Measurements from ENCODE around the gene MYO1G. TPM values are rescaled to one million over a fixed set of nuclear protein-coding genes. Genes with fewer than 3 reads are reported as not detected.

The MYO1G gene
- total RNA-seq, 4 donors from 2014 or later = 0.68 to 4.5 (median 1.6) TPM

DNA sequence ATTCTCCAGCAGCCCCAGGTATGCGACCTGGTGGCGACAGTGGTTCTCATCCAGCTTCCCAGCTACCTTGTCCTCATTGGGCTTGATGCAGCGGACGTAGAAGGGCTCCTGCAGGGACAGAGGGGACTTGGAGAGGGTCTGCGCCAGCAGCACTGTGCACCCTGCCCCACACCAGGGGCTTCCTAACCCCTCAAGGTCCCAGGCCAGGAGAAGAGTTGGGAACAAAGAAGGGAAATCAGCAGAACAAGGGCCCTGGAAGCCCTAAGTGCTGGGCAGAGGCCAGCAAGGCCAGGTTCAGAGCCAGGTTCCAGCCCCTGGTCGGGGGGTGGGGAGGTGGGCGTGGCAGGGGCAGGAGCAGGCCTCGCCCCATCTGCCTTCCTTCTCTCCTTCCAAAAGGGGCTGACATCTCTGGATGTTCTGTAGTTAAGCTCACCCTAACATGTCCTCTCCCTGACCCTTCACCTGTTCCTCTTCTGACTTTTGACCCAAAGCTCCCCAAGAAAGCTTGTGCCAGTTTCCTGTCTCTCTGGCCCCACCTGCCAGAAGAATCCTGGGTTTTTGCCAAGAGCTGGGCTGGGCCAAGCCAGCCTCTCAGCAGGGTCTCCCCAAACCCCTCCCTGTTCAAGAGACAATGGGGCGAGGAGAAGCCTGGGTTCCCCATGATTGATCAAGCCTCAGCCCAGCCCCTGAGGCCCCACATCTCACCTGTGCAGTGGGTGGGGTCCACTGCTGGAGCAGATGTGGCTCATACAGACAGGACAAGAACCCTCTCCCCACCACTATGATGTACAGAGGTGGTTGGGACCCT is 11.9 kb downstream of the MYO1G start:
- 65% methylated on average over 4 of the region's 9 CpGs for WGBS
- DNase-seq (ENCODE audit: low spot score in 2 of 2) = peak in 1 of 2 donors; percentile 38
- TF ChIP-seq, protein P1, sequence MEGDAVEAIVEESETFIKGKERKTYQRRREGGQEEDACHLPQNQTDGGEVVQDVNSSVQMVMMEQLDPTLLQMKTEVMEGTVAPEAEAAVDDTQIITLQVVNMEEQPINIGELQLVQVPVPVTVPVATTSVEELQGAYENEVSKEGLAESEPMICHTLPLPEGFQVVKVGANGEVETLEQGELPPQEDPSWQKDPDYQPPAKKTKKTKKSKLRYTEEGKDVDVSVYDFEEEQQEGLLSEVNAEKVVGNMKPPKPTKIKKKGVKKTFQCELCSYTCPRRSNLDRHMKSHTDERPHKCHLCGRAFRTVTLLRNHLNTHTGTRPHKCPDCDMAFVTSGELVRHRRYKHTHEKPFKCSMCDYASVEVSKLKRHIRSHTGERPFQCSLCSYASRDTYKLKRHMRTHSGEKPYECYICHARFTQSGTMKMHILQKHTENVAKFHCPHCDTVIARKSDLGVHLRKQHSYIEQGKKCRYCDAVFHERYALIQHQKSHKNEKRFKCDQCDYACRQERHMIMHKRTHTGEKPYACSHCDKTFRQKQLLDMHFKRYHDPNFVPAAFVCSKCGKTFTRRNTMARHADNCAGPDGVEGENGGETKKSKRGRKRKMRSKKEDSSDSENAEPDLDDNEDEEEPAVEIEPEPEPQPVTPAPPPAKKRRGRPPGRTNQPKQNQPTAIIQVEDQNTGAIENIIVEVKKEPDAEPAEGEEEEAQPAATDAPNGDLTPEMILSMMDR (IDR thresholded peaks at IDR 0.05) = no peak
- TF ChIP-seq POLR2A (IDR thresholded peaks at IDR 0.05) (no peak), POLR2AphosphoS5 (IDR thresholded peaks at IDR 0.05) (no peak), EP300 (IDR thresholded peaks at IDR 0.05) (no peak)
- no peaks in the 10 kb centered on the region for H3K27me3 ChIP-seq
- H3K9me3 ChIP-seq = no peaks in the 10 kb centered on the region
- H3K4me3 ChIP-seq = no peak overlapping the region
- H3K4me1 ChIP-seq = peaks cover 10% of the 10 kb centered on the region
- no peak overlapping the region for H3K27ac ChIP-seq
- no peaks in the 10 kb centered on the region for H3K36me3 ChIP-seq

DNA sequence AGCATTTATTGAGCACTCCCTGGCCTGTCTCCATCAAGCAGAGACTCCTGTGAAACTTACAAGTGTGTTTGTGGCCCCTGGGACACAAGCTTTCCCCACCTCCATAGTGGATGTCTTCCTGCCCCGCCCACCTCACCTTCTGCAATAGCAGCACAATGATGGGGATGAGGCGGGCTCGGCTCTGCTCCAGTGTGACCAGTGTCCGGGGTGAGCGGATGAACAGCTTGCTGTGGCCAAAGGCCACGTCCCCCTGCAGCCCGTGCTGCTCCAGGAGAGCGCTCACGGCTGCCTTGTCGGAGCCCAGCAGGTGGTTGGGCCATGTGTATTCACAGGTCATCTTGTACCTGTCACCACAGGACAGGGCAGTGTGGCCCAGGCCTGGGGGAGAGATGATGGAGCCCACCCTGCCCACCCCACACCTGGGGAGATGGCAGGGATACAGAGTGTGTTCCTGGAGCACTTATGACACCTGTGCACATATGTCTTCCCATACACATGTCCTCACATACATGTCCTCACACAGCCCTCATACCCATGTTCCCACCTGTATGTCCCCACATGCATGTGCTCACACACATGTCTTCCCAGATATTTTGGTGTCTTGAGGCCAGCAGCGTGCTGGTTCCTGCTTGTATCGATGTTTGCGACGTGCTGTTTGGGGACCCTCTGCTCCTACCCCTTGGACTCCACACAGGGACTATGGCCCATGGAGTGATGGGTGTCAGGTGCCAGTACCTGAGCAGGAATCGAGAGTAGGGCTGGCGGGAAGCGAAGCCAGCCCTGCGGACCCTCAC is 12.7 kb downstream of the MYO1G start:
- WGBS = 85% methylated on average over 12 of the region's 18 CpGs

DNA sequence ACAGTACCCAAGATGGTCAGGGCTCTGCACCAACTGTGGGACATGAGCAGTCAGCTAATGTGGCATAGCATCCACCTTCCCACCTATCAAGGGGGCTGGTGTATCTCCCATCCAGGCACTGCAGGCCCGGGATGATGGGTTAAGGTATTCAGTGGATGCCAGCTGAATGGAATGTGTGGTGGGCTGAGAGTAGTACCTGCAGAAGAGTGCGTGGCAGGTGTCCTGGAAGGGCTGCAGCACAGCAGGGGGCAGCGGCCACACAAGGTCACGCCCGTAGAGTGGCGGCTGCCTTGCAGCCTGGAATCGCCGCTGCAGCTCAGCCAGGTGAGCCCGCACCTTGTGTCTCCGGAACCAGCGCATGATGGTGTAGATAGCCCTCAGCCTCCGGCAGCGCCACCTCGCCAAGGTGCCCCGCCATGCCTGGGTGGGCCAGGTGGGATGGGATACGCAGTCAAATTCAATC is 13.3 kb downstream of the MYO1G start:
- Histone ChIP-seq H3K9me3 (no peaks in the 10 kb centered on the region), H3K4me3 (no peak overlapping the region), H3K36me3 (no peaks in the 10 kb centered on the region), H3K4me1 (peaks cover 10% of the 10 kb centered on the region), H3K27me3 (no peaks in the 10 kb centered on the region), H3K27ac (no peak overlapping the region)
- peak; percentile 41 to 71 for DNase-seq (ENCODE audit: low spot score in 2 of 2)
- TF ChIP-seq POLR2AphosphoS5 (IDR thresholded peaks at IDR 0.05) (no peak), EP300 (IDR thresholded peaks at IDR 0.05) (no peak), POLR2A (IDR thresholded peaks at IDR 0.05) (no peak)
- TF ChIP-seq, protein P1 (IDR thresholded peaks at IDR 0.05) = no peak
- 98% methylated on average over 14 of the region's 16 CpGs for WGBS

More for the DNA sequence above, 12.7 kb downstream of the MYO1G start:
- Histone ChIP-seq H3K27me3 (no peaks in the 10 kb centered on the region), H3K9me3 (no peaks in the 10 kb centered on the region), H3K36me3 (no peaks in the 10 kb centered on the region), H3K4me3 (no peak overlapping the region), H3K4me1 (peaks cover 10% of the 10 kb centered on the region), H3K27ac (no peak overlapping the region)
- peak; percentile 37 to 71 for DNase-seq (ENCODE audit: low spot score in 2 of 2)
- TF ChIP-seq EP300 (IDR thresholded peaks at IDR 0.05) (no peak), POLR2A (IDR thresholded peaks at IDR 0.05) (no peak), POLR2AphosphoS5 (IDR thresholded peaks at IDR 0.05) (no peak)
- TF ChIP-seq, protein P1 (IDR thresholded peaks at IDR 0.05) = no peak

DNA sequence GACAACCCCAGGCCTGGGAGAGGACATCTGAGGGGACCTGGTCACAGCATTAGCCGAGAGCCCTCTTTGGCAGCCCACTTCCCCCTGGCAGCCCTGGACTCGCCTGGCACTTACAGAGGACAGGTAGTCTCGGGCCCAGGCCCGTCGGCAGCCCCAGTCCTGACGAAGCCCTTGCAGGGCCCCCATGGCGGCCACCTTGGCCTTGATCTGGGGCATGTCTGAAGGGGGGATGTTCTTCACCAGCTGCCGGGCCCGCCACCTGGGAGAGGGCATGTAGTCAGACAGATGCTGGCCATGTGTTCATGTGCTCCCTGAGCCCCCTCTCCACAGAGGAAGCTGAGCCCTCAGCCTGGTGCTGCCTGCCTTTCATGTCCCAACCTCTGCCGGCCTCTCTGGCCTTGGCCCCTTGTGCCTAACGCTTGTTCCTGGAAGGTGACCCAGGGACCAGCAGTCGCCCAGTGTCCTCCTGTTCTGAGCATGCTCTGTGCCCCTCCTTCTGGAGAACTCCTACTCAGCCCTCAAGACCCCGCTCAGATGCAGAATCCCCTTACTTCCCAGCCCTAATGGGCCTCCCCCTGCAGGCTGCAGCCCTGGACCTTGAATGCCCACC is 13.9 kb downstream of the MYO1G start:
- DNase-seq (ENCODE audit: low spot score in 2 of 2) = peak; percentile 40 to 74
- Histone ChIP-seq H3K27ac (no peak overlapping the region), H3K27me3 (no peaks in the 10 kb centered on the region), H3K36me3 (no peaks in the 10 kb centered on the region), H3K4me1 (peaks cover 10% of the 10 kb centered on the region), H3K9me3 (no peaks in the 10 kb centered on the region), H3K4me3 (no peak overlapping the region)
- TF ChIP-seq EP300 (IDR thresholded peaks at IDR 0.05) (no peak), POLR2AphosphoS5 (IDR thresholded peaks at IDR 0.05) (no peak)
- 91% methylated on average over 8 of the region's 13 CpGs for WGBS

GRCh38 chr7:44964384-44964830 is 14.4 kb downstream of the MYO1G start:
- Histone ChIP-seq H3K36me3 (no peaks in the 10 kb centered on the region), H3K9me3 (no peaks in the 10 kb centered on the region), H3K27me3 (no peaks in the 10 kb centered on the region), H3K4me1 (peaks cover 10% of the 10 kb centered on the region), H3K27ac (no peak overlapping the region), H3K4me3 (no peak overlapping the region)
- whole genome bisulfite sequencing = 80% methylated on average over 2 of the region's 7 CpGs
- peak in 1 of 2 donors; percentile 58 for DNase-seq (ENCODE audit: low spot score in 2 of 2)
- TF ChIP-seq EP300 (IDR thresholded peaks at IDR 0.05) (no peak), POLR2AphosphoS5 (IDR thresholded peaks at IDR 0.05) (no peak), POLR2A (IDR thresholded peaks at IDR 0.05) (no peak)
- TF ChIP-seq, protein P1 (IDR thresholded peaks at IDR 0.05) = no peak
